Liver (tissue), 9 donors: ENCODE results near the gene NUDT13. TPM values are rescaled to one million over a fixed set of nuclear protein-coding genes. Genes with fewer than 3 reads are reported as not detected.

Experiments used
- DNase-seq: peaks from one replicate; pipeline ENCODE4 v3.0.0-alpha.2; 2017; ENCODE audit warnings: low spot score
- H3K27ac ChIP-seq, 2 donors: one replicate each; pipeline ENCODE4 v1.7.0; 2013; ENCODE audit warnings: inconsistent platforms in 2 of 2, low read length in 2 of 2, control low read depth in 1 of 2, low read depth in 1 of 2, mild to moderate bottlenecking in 1 of 2
- H3K27me3 ChIP-seq, 4 donors: one replicate each; pipeline versions ENCODE4 v1.6.1 to v1.7.0; 2013; ENCODE audit warnings: low read length in 3 of 4, inconsistent platforms in 1 of 4, mild to moderate bottlenecking in 1 of 4, moderate library complexity in 1 of 4; ENCODE audit not compliant: control insufficient read depth in 4 of 4, insufficient read depth in 4 of 4
- H3K36me3 ChIP-seq, 4 donors: one replicate each; pipeline versions ENCODE4 v1.6.1 to v1.7.0; 2013; ENCODE audit warnings: low read length in 3 of 4, mild to moderate bottlenecking in 3 of 4, low read depth in 1 of 4, moderate library complexity in 1 of 4; ENCODE audit not compliant: control insufficient read depth in 4 of 4, insufficient read depth in 3 of 4
- H3K4me1 ChIP-seq, 4 donors: one replicate each; pipeline versions ENCODE4 v1.6.1 to v1.7.0; 2013; ENCODE audit warnings: low read length in 3 of 4, mild to moderate bottlenecking in 3 of 4, moderate library complexity in 1 of 4; ENCODE audit not compliant: control insufficient read depth in 4 of 4, insufficient read depth in 4 of 4
- H3K4me3 ChIP-seq, 3 donors: one replicate each; pipeline versions ENCODE4 v1.6.1 to v1.7.0; 2013; ENCODE audit warnings: low read length in 3 of 3, control low read depth in 1 of 3, low read depth in 1 of 3, mild to moderate bottlenecking in 1 of 3
- H3K9ac ChIP-seq, 2 donors: one replicate each; pipeline ENCODE4 v1.7.0; 2013; ENCODE audit warnings: low read length in 2 of 2, mild to moderate bottlenecking in 2 of 2, moderate library complexity in 2 of 2, control low read depth in 1 of 2, low read depth in 1 of 2
- H3K9me3 ChIP-seq, 4 donors: one replicate each; pipeline versions ENCODE4 v1.6.1 to v1.7.0; 2013; ENCODE audit warnings: low read length in 3 of 4; ENCODE audit not compliant: control insufficient read depth in 4 of 4
- CTCF ChIP-seq: fragments of 150-350 bp; IDR thresholded peaks from 2 replicates; pipeline ENCODE4 v1.5.1; 2017; ENCODE audit warnings: improper control_type of control experiment, low read depth, low read length; ENCODE audit not compliant: missing input control
- FOXA1 ChIP-seq: IDR thresholded peaks from 2 replicates; pipeline ENCODE4 v1.6.1; 2016; ENCODE audit warnings: antibody characterized with exemption
- GABPA ChIP-seq, 2 donors: IDR thresholded peaks in 1 of 2; conservative IDR thresholded peaks in 1 of 2; 2 replicates each; pipeline ENCODE4 v1.6.1; 2016; ENCODE audit warnings: antibody characterized with exemption in 2 of 2, mild to moderate bottlenecking in 1 of 2, moderate library complexity in 1 of 2
- HNF4G ChIP-seq: IDR thresholded peaks from 2 replicates; pipeline ENCODE4 v1.6.1; 2016; ENCODE audit warnings: antibody characterized with exemption
- NR2F2 ChIP-seq: IDR thresholded peaks from 2 replicates; pipeline ENCODE4 v1.6.1; 2016; ENCODE audit warnings: antibody characterized with exemption
- RAD21 ChIP-seq, 2 donors: IDR thresholded peaks; 2 replicates each; pipeline ENCODE4 v1.6.1; 2016; ENCODE audit warnings: antibody characterized with exemption in 2 of 2, mild to moderate bottlenecking in 2 of 2
- REST ChIP-seq: IDR thresholded peaks from 2 replicates; pipeline ENCODE4 v1.6.1; 2016; ENCODE audit warnings: antibody characterized with exemption, mild to moderate bottlenecking
- RXRA ChIP-seq, 2 donors: IDR thresholded peaks; 2 replicates each; pipeline ENCODE4 v1.6.1; 2017 to 2018; ENCODE audit warnings: antibody characterized with exemption in 2 of 2, mild to moderate bottlenecking in 1 of 2
- TAF1 ChIP-seq: conservative IDR thresholded peaks from 2 replicates; pipeline ENCODE4 v1.6.1; 2016; ENCODE audit warnings: antibody characterized with exemption, mild to moderate bottlenecking
- ZBTB33 ChIP-seq: IDR thresholded peaks from 2 replicates; pipeline ENCODE4 v1.6.1; 2016; ENCODE audit warnings: antibody characterized with exemption
- WGBS: extraction: QIAGEN DNeasy Blood & Tissue Kit; methylation state at CpG from one replicate; pipeline ENCODE4 v1.1.7; 2013; 5-methylcytosine and 5-hydroxymethylcytosine counted together
- polyA plus RNA-seq, 2 donors: library from polyadenylated mRNA; stranded (reverse) in 1 of 2; unstranded in 1 of 2; fragments of 200-250 nt in 1 of 2; fragments of >200 nt in 1 of 2; fragmentation: Nextera tagmentation in 1 of 2; extraction: Ambion mirVana in 1 of 2; gene quantifications; one replicate each; pipeline versions ENCODE4 v1.2.1 to v1.2.3, GENCODE V29; 2013 to 2015
- total RNA-seq, 2 donors: library from RNA; depleted of rRNA; stranded (reverse); fragments of >200 nt; gene quantifications; one replicate each; pipeline ENCODE4 v1.2.3, GENCODE V29; 2014
- donor health status: healthy.
- donor health status: healthy.
- donor health status: healthy.
- donor health status: healthy.
- donor health status: healthy.

Gene NUDT13
- total and polyA plus RNA-seq, 4 donors, result 0.60 to 4.0 (median 2.4) TPM

GRCh38 chr10:73152009-73152408 is 41.8 kb downstream of the NUDT13 start:
- Histone ChIP-seq H3K9me3 (no peaks in the 10 kb centered on the region), H3K4me3 (no peak overlapping the region), H3K27me3 (no peaks in the 10 kb centered on the region), H3K9ac (no peak overlapping the region), H3K4me1 (no peaks in the 10 kb centered on the region), H3K27ac (no peak overlapping the region), H3K36me3 (peaks cover 8 to 44% (median 42%) of the 10 kb centered on the region in 4 donors)
- no peak for DNase-seq
- TF ChIP-seq HNF4G, result no peak
- no peak for TF ChIP-seq REST
- no peak for TF ChIP-seq NR2F2
- TF ChIP-seq RXRA (IDR thresholded peaks at IDR 0.05), result no peak
- no peak for TF ChIP-seq ZBTB33
- no peak for TF ChIP-seq TAF1
- WGBS, result 98% methylated on average over 3 of the region's 3 CpGs

GRCh38 chr10:73156054-73156453 is 45.8 kb downstream of the NUDT13 start:
- Histone ChIP-seq H3K9ac (no peak overlapping the region), H3K4me1 (no peaks in the 10 kb centered on the region), H3K36me3 (peaks cover 6 to 33% (median 29%) of the 10 kb centered on the region in 4 donors), H3K27ac (no peak overlapping the region), H3K27me3 (no peaks in the 10 kb centered on the region), H3K4me3 (no peak overlapping the region), H3K9me3 (no peaks in the 10 kb centered on the region)
- no peak for TF ChIP-seq HNF4G
- WGBS, result 92% methylated on average over 3 of the region's 3 CpGs
- no peak for DNase-seq

GRCh38 chr10:73159038-73159648 is 48.9 kb downstream of the NUDT13 start:
- H3K36me3 ChIP-seq, result peaks cover 1 to 32% (median 25%) of the 10 kb centered on the region in 4 donors

More at GRCh38 chr10:73159038-73159648, 48.9 kb downstream of the NUDT13 start:
- Histone ChIP-seq H3K9ac (no peak overlapping the region), H3K27me3 (no peaks in the 10 kb centered on the region), H3K4me3 (no peak overlapping the region), H3K27ac (no peak overlapping the region), H3K9me3 (no peaks in the 10 kb centered on the region), H3K4me1 (peaks cover 0 to 4% (median 3%) of the 10 kb centered on the region in 4 donors)
- 3% methylated on average over 5 of the region's 5 CpGs for WGBS
- DNase-seq, result peak; percentile 73
- TF ChIP-seq FOXA1 (no peak), GABPA (IDR thresholded peaks at IDR 0.05 in 1 of 2, conservative IDR thresholded peaks at IDR 0.05 in 1 of 2) (no peak), CTCF (peak; percentile 79), RAD21 (IDR thresholded peaks at IDR 0.05) (peak; percentile 82 to 83)
